Endothelial cell of umbilical vein (primary cell): ENCODE results near the gene TGFBR2. TPM values are rescaled to one million over a fixed set of nuclear protein-coding genes. Genes with fewer than 3 reads are reported as not detected.

Source experiments
- BruUV-seq: library from RNA; stranded (reverse); fragments of 400-500 nt; replicated peaks from 2 replicates; lab custom pipeline; 2021; lab: Mats Ljungman, UMichigan
- CTCF ChIA-PET: fragments of 300-600, 350-600 bp; sonication (Branson Sonifier 250); formaldehyde crosslinking; loops from one replicate; lab custom pipeline; 2021; ENCODE audit warnings: antibody characterized with exemption, inconsistent platforms; lab: Charles Lee
- POLR2A ChIA-PET: fragments of 300-600, 350-600 bp; sonication (Branson Sonifier 250); formaldehyde crosslinking; loops from one replicate; lab custom pipeline; 2021; ENCODE audit warnings: antibody characterized with exemption, inconsistent platforms; lab: Charles Lee
- DNase-seq: peaks from one replicate; pipeline ENCODE4 v3.0.0-alpha.2; 2011; ENCODE audit warnings: low read depth, low spot score
- FAIRE-seq: peaks from 2 replicates; lab custom pipeline; 2011; peaks lifted over from hg19 to GRCh38; lab: Jason Lieb, UNC
- H2AFZ ChIP-seq: 2 replicates; pipeline ENCODE4 v1.6.0; 2012; ENCODE audit warnings: low read depth, low read length, control low read depth, inconsistent platforms
- H3K27ac ChIP-seq: 2 replicates; pipeline ENCODE4 v1.5.1; 2011; ENCODE audit warnings: low read depth, mild to moderate bottlenecking, control low read depth, low read length, moderate library complexity; ENCODE audit not compliant: insufficient read depth
- H3K27me3 ChIP-seq, 2 experiments: 2 replicates each; pipeline versions ENCODE4 v1.6.0 to v1.6.1; 2011; ENCODE audit warnings: low read length in 2 of 2, mixed read lengths in 1 of 2; ENCODE audit not compliant: control insufficient read depth in 2 of 2, insufficient read depth in 2 of 2
- H3K36me3 ChIP-seq, 2 experiments: 2 replicates in 1 of 2; 3 replicates in 1 of 2; pipeline ENCODE4 v1.5.1; 2011; ENCODE audit warnings: low read length in 2 of 2, mild to moderate bottlenecking in 1 of 2, moderate library complexity in 1 of 2; ENCODE audit not compliant: control insufficient read depth in 2 of 2, insufficient read depth in 2 of 2; ENCODE audit errors: extremely low read depth in 1 of 2
- H3K4me1 ChIP-seq: 3 replicates; pipeline ENCODE4 v1.5.1; 2011; ENCODE audit warnings: mild to moderate bottlenecking, low read length; ENCODE audit not compliant: control insufficient read depth, insufficient read depth; ENCODE audit errors: extremely low read depth
- H3K4me2 ChIP-seq: 2 replicates; pipeline ENCODE4 v1.6.1; 2011; ENCODE audit warnings: low read length, control low read depth, mixed read lengths; ENCODE audit not compliant: insufficient read depth
- H3K4me3 ChIP-seq, 3 experiments: fragments of 200-600 bp in 1 of 3; sonication (generic), shearing (Covaris generic) in 1 of 3; replicated peaks in 1 of 3; 2 replicates each; pipeline ENCODE4 v1.5.1; 2011 to 2016; ENCODE audit warnings: control low read depth in 3 of 3, low read length in 3 of 3, mild to moderate bottlenecking in 2 of 3, inconsistent platforms in 1 of 3, low read depth in 1 of 3, moderate library complexity in 1 of 3; ENCODE audit not compliant: insufficient read depth in 1 of 3
- H3K79me2 ChIP-seq: 2 replicates; pipeline ENCODE4 v1.6.0; 2012; ENCODE audit warnings: low read length, inconsistent platforms; ENCODE audit not compliant: control insufficient read depth, insufficient read depth
- H3K9ac ChIP-seq: replicated peaks from 2 replicates; pipeline ENCODE3; 2011; ENCODE audit warnings: low read length, control low read depth; ENCODE audit not compliant: insufficient read depth; ENCODE audit errors: extremely low read depth
- H3K9me1 ChIP-seq: replicated peaks from 3 replicates; pipeline ENCODE4 v1.6.0; 2011; ENCODE audit warnings: mild to moderate bottlenecking, low read length; ENCODE audit not compliant: control insufficient read depth, insufficient read depth; ENCODE audit errors: extremely low read depth
- H3K9me3 ChIP-seq: replicated peaks from 2 replicates; pipeline ENCODE4 v1.5.1; 2012; ENCODE audit warnings: low read length, inconsistent platforms; ENCODE audit not compliant: control insufficient read depth, insufficient read depth
- H4K20me1 ChIP-seq: replicated peaks from 2 replicates; pipeline ENCODE3; 2011; ENCODE audit warnings: mild to moderate bottlenecking, low read length; ENCODE audit not compliant: control insufficient read depth, insufficient read depth; ENCODE audit errors: extremely low read depth
- CTCF ChIP-seq, 2 donors: IDR thresholded peaks; 1 replicate in 1 of 2; 2 replicates in 1 of 2; pipeline ENCODE4 v1.5.1; 2011; ENCODE audit warnings: low read length in 2 of 2, mild to moderate bottlenecking in 2 of 2, moderate library complexity in 2 of 2, control low read depth in 1 of 2, inconsistent platforms in 1 of 2, low read depth in 1 of 2; ENCODE audit not compliant: insufficient read depth in 1 of 2; ENCODE audit errors: extremely low read depth in 1 of 2
- EZH2 ChIP-seq: IDR thresholded peaks from 2 replicates; pipeline ENCODE4 v1.6.1; 2012; ENCODE audit warnings: borderline replicate concordance, low read depth, mild to moderate bottlenecking, moderate library complexity, low read length, inconsistent platforms; ENCODE audit not compliant: severe bottlenecking
- FOS ChIP-seq: IDR thresholded peaks from 2 replicates; pipeline ENCODE4 v1.6.1; 2011; ENCODE audit warnings: mild to moderate bottlenecking, low read length, moderate library complexity, borderline replicate concordance; ENCODE audit not compliant: insufficient read depth
- GATA2 ChIP-seq: IDR thresholded peaks from 2 replicates; pipeline ENCODE4 v1.7.0; 2011; ENCODE audit warnings: low read depth, mild to moderate bottlenecking, moderate library complexity, mixed read lengths, low read length; ENCODE audit not compliant: insufficient read length, insufficient read depth
- JUN ChIP-seq: IDR thresholded peaks from 2 replicates; pipeline ENCODE4 v1.6.1; 2011; ENCODE audit warnings: borderline replicate concordance, low read depth; ENCODE audit not compliant: insufficient read length, insufficient read depth
- MAX ChIP-seq: IDR thresholded peaks from 2 replicates; pipeline ENCODE4 v1.6.1; 2011; ENCODE audit not compliant: insufficient read depth, insufficient read length
- MYC ChIP-seq: IDR thresholded peaks from one replicate; pipeline ENCODE4 v1.6.1; 2011; ENCODE audit warnings: mild to moderate bottlenecking, low read depth, low read length
- POLR2A ChIP-seq: IDR thresholded peaks from 2 replicates; pipeline ENCODE4 v1.6.1; 2012; ENCODE audit warnings: low read depth, mild to moderate bottlenecking, control low read depth, low read length
- POLR2AphosphoS5 ChIP-seq: IDR thresholded peaks from 2 replicates; pipeline ENCODE4 v1.6.1; 2012; ENCODE audit warnings: low read depth, mild to moderate bottlenecking, control low read depth, low read length, moderate library complexity; ENCODE audit not compliant: insufficient read depth
- dilution Hi-C: fragments of 300-500 bp; cut with MboI; formaldehyde crosslinking; loops from one replicate; pipeline ENCODE4 v1.15.0; 2019; ENCODE audit warnings: low sequenced_read_pairs; ENCODE audit not compliant: extremely low pct_ligation_motif_present
- intact Hi-C: fragments of 100-400 bp; cut with micrococcal nuclease; formaldehyde crosslinking; loops from one replicate; pipeline ENCODE4 v1.10.0; 2022
- polyA plus RNA-seq, 4 experiments: library from polyadenylated mRNA; depleted of rRNA in 3 of 4; stranded (reverse) in 3 of 4; unstranded in 1 of 4; fragments of >200 nt; gene quantifications; 2 replicates each; pipeline versions ENCODE4 v1.2.1 to v1.2.3, GENCODE V29; 2011 to 2012; ENCODE audit warnings: missing spikeins in 1 of 4
- total RNA-seq: library from RNA; stranded (reverse); gene quantifications from 2 replicates; pipeline ENCODE4 v1.2.3, GENCODE V29; 2021

TGFBR2 gene
- total and polyA plus RNA-seq, 2 donors (not counting 3 experiments of a cell fraction or from before 2014, with no cell fraction given): 227 to 250 TPM

- no peak for FAIRE-seq
- dilution Hi-C loops: no loop called here
- CTCF ChIA-PET: no interaction called here
Measured at GRCh38 chr3:30662836-30663235, 56.4 kb downstream of the TGFBR2 start.

More at GRCh38 chr3:30662836-30663235, 56.4 kb downstream of the TGFBR2 start:
- peaks cover 98% of the 10 kb centered on the region for H3K4me1 ChIP-seq
- no peak for TF ChIP-seq JUN
- TF ChIP-seq EZH2: no peak
- TF ChIP-seq MAX: no peak
- TF ChIP-seq CTCF (IDR thresholded peaks at IDR 0.05; ENCODE audit: extremely low read depth in 1 of 2, insufficient read depth in 1 of 2, low read depth in 1 of 2, low read length in 2 of 2): no peak
- no peak for TF ChIP-seq POLR2A
- no peak for TF ChIP-seq FOS
- no peak for TF ChIP-seq POLR2AphosphoS5
- no peak for TF ChIP-seq MYC
- no peak for TF ChIP-seq GATA2
- H3K36me3 ChIP-seq: peaks cover 4 to 34% of the 10 kb centered on the region in 2 experiments
- H3K4me2 ChIP-seq: no peak overlapping the region
- POLR2A ChIA-PET: no interaction called here
- intact Hi-C loops: no loop called here
- no peaks in the 10 kb centered on the region for H3K9me3 ChIP-seq
- no peak overlapping the region for H3K9ac ChIP-seq
- H3K27ac ChIP-seq: peak overlapping the region; percentile 90
- no peaks in the 10 kb centered on the region for H4K20me1 ChIP-seq
- H3K4me3 ChIP-seq: no peak overlapping the region
- peaks cover 58% of the 10 kb centered on the region for H3K79me2 ChIP-seq
- BruUV-seq: no TSS peak
- H2AFZ ChIP-seq: no peak overlapping the region
- DNase-seq: no peak
- no peaks in the 10 kb centered on the region for H3K27me3 ChIP-seq
- no peaks in the 10 kb centered on the region for H3K9me1 ChIP-seq
